SW480 (cell line): ENCODE data around the gene GOLPH3.
"Not testable (repeated sequence)": the region's sequence is repeated elsewhere in the genome, so short reads cannot be mapped to it uniquely, and the experiment has no call there.

ENCODE experiments used
- DNase-seq: peaks from one replicate; pipeline ENCODE4 v3.0.0-alpha.2; 2016; ENCODE audit warnings: low spot score

The GOLPH3 gene

GRCh38 chr5:32174011-32174870 is at the start of gene GOLPH3:
TSS of gene GOLPH3 (minus strand) at chr5:32174319. CDS start at chr5:32174034, 285 bp downstream.
- DNase-seq, result peak; percentile 89

GRCh38 chr5:32222723-32223470 is 48.8 kb upstream of the GOLPH3 start:
- no peak for DNase-seq

- DNase-seq, result no peak
Measured at GRCh38 chr5:32217886-32218396, 43.8 kb upstream of the GOLPH3 start.

- not testable (repeated sequence) for DNase-seq
Measured at GRCh38 chr5:32214344-32214743, 40.2 kb upstream of the GOLPH3 start.

GRCh38 chr5:32210151-32210550 is 36.0 kb upstream of the GOLPH3 start:
- DNase-seq, result no peak

GRCh38 chr5:32208837-32209236 is 34.7 kb upstream of the GOLPH3 start:
- DNase-seq, result not testable (repeated sequence)

GRCh38 chr5:32207355-32207634 is 33.2 kb upstream of the GOLPH3 start:
- DNase-seq, result no peak

- DNase-seq, result no peak
Measured at GRCh38 chr5:32206509-32207354, 32.6 kb upstream of the GOLPH3 start.

GRCh38 chr5:32206053-32206452 is 31.9 kb upstream of the GOLPH3 start:
- no peak for DNase-seq

GRCh38 chr5:32202394-32202793 is 28.3 kb upstream of the GOLPH3 start:
- no peak for DNase-seq

GRCh38 chr5:32201122-32201753 is 27.1 kb upstream of the GOLPH3 start:
- DNase-seq, result no peak

GRCh38 chr5:32197032-32197431 is 22.9 kb upstream of the GOLPH3 start:
- no peak for DNase-seq

- DNase-seq, result no peak
Measured at GRCh38 chr5:32195265-32195664, 21.1 kb upstream of the GOLPH3 start.

- peak; percentile 32 for DNase-seq
Measured at GRCh38 chr5:32193591-32193990, 19.5 kb upstream of the GOLPH3 start.

GRCh38 chr5:32190095-32190494 is 16.0 kb upstream of the GOLPH3 start:
- no peak for DNase-seq

GRCh38 chr5:32187675-32188074 is 13.6 kb upstream of the GOLPH3 start:
- DNase-seq, result no peak

GRCh38 chr5:32182463-32183063 is 8.4 kb upstream of the GOLPH3 start:
- no peak for DNase-seq

GRCh38 chr5:32173267-32174010 is 680 bp downstream of the GOLPH3 start:
- peak; percentile 60 for DNase-seq

- peak; percentile 18 for DNase-seq
Measured at GRCh38 chr5:32172923-32173266, 1.2 kb downstream of the GOLPH3 start.

GRCh38 chr5:32172186-32172911 is 1.8 kb downstream of the GOLPH3 start:
- DNase-seq, result not testable (repeated sequence)
